ENCODE results near the gene AUH.

The AUH gene

GRCh38 chr9:91403665-91404543 is 42.2 kb upstream of the AUH start:
- DNase-seq (ENCODE audit: low read depth): no peak
- no peak overlapping the region for H3K4me3 ChIP-seq (ENCODE audit: low read length)
- TF ChIP-seq, protein P1, sequence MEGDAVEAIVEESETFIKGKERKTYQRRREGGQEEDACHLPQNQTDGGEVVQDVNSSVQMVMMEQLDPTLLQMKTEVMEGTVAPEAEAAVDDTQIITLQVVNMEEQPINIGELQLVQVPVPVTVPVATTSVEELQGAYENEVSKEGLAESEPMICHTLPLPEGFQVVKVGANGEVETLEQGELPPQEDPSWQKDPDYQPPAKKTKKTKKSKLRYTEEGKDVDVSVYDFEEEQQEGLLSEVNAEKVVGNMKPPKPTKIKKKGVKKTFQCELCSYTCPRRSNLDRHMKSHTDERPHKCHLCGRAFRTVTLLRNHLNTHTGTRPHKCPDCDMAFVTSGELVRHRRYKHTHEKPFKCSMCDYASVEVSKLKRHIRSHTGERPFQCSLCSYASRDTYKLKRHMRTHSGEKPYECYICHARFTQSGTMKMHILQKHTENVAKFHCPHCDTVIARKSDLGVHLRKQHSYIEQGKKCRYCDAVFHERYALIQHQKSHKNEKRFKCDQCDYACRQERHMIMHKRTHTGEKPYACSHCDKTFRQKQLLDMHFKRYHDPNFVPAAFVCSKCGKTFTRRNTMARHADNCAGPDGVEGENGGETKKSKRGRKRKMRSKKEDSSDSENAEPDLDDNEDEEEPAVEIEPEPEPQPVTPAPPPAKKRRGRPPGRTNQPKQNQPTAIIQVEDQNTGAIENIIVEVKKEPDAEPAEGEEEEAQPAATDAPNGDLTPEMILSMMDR (conservative IDR thresholded peaks at IDR 0.05; ENCODE audit: low read depth, low read length): no peak

- DNase-seq (ENCODE audit: low read depth): no peak
- H3K4me3 ChIP-seq (ENCODE audit: low read length): no peak overlapping the region
- TF ChIP-seq, protein P1 (conservative IDR thresholded peaks at IDR 0.05; ENCODE audit: low read depth, low read length): no peak
These were observed 37.2 kb upstream of the AUH start for GRCh38 chr9:91398926-91399325.

DNA sequence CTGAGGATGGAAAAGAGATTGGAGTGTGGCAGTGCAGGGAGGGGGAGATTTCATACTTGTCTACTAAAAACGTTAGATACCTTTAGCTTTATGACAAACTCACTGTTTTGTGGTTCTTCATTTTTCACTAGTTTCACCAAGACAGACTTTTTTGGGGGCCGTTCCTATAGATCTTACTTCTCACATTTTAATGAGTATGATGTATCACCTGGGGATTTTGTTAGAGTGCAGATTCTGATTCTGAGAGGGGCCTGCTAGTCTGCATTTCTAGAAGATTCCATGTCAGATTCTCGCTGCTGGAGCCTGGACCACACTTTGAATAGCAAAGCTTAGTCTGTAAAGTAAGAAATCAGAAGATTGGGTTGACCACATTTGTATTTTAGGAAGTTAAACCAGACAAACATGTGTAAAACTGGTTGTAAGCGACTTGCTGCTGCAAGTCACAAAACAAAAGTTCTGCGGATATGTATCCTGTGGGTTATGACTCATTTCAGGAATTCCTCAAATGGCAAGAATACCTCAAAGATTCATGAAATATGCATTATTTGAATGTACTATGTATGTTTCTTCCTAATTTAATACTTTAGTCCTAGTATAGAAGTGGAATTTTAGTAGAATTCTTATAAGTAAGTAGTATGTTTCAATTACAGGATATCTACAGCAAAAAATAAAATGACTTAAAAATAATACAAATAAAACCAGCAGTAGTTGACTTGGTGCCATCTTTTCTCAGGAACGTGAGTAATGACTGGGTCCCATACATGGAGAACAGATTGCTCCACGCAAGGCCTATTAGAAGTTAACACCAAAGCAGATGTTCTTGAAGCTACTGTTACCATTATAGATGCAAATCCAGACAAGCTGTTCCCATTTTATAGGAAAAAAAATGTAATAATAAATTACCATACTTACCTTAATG is 34.1 kb upstream of the AUH start:
- TF ChIP-seq, protein P1 (conservative IDR thresholded peaks at IDR 0.05; ENCODE audit: low read depth, low read length): no peak
- H3K4me3 ChIP-seq (ENCODE audit: low read length): no peak overlapping the region
- DNase-seq (ENCODE audit: low read depth): peak; percentile 48

DNA sequence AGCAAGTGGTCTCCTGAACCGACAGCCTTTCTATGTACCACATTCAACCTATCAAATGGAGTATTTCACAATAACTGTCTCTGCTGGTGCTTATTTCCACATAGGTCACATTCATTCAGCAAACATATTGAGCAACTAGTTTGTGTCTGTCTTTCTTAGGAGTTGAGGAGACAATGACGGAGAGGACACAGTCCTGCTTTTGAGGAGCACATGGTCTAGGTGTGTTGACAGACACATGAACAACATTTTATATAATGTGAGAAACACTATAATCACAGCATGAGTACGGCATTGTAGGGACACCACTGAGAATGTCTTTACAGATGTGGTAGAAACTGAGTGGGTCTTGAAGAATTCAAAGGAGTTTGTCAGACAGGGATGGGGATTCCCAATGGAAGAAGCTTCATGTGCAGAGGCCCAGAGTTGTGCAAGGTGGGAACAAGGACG is 33.4 kb upstream of the AUH start:
- TF ChIP-seq, protein P1 (conservative IDR thresholded peaks at IDR 0.05; ENCODE audit: low read depth, low read length): no peak
- DNase-seq (ENCODE audit: low read depth): no peak
- H3K4me3 ChIP-seq (ENCODE audit: low read length): no peak overlapping the region

- H3K4me3 ChIP-seq (ENCODE audit: low read length): no peak overlapping the region
- DNase-seq (ENCODE audit: low read depth): no peak
- TF ChIP-seq, protein P1 (conservative IDR thresholded peaks at IDR 0.05; ENCODE audit: low read depth, low read length): no peak
These were observed 32.1 kb upstream of the AUH start for GRCh38 chr9:91393826-91394225.

DNA sequence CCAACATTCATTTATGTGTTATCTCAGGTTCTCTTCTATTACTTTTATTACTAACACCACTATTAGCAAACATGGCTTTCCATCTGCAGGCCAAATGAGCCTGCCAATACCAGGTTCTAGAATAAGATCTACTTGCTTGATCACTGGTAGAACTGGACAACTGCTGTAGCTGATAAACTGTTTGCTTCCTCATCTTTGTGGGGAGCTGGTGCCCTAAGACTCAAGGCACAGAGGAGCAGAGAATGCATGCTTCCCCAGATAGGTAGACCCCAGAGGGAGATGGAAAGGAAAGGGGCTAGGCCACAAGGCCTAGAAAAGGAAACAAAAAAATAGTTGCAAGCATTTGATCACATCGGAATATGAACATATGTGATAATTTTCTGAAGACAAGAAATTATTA is 30.7 kb upstream of the AUH start:
- no peak for DNase-seq (ENCODE audit: low read depth)
- no peak overlapping the region for H3K4me3 ChIP-seq (ENCODE audit: low read length)
- TF ChIP-seq, protein P1 (conservative IDR thresholded peaks at IDR 0.05; ENCODE audit: low read depth, low read length): no peak

Data from retinal pigment epithelial cell (primary cell).